PFSK-1 (cell line): ENCODE data around the gene JPH3.

Experiments used
- FOXP2 ChIP-seq: optimal IDR thresholded peaks from 2 replicates; pipeline ENCODE3; 2011; ENCODE audit warnings: borderline replicate concordance, control low read depth, inconsistent platforms; ENCODE audit not compliant: insufficient read depth; ENCODE audit errors: extremely low read length, extremely low read depth
- POLR2AphosphoS5 ChIP-seq: IDR thresholded peaks from 2 replicates; pipeline ENCODE4 v1.6.1; 2012; ENCODE audit warnings: low read depth, mild to moderate bottlenecking, control low read depth, low read length, moderate library complexity
- REST ChIP-seq, 2 experiments: IDR thresholded peaks; 2 replicates each; pipeline versions ENCODE4 v1.6.1 to v1.8.0; 2011 to 2012; ENCODE audit warnings: low read depth in 2 of 2, low read length in 2 of 2, control low read depth in 1 of 2, inconsistent platforms in 1 of 2, mild to moderate bottlenecking in 1 of 2, moderate library complexity in 1 of 2; ENCODE audit not compliant: insufficient read depth in 1 of 2
- SIN3A ChIP-seq: IDR thresholded peaks from 2 replicates; pipeline ENCODE4 v1.6.1; 2012; ENCODE audit warnings: mild to moderate bottlenecking, low read length, moderate library complexity, borderline replicate concordance; ENCODE audit not compliant: insufficient read depth
- TAF1 ChIP-seq: IDR thresholded peaks from 2 replicates; pipeline ENCODE4 v1.6.1; 2012; ENCODE audit warnings: low read length, control low read depth, borderline replicate concordance; ENCODE audit not compliant: insufficient read depth

Gene JPH3

DNA sequence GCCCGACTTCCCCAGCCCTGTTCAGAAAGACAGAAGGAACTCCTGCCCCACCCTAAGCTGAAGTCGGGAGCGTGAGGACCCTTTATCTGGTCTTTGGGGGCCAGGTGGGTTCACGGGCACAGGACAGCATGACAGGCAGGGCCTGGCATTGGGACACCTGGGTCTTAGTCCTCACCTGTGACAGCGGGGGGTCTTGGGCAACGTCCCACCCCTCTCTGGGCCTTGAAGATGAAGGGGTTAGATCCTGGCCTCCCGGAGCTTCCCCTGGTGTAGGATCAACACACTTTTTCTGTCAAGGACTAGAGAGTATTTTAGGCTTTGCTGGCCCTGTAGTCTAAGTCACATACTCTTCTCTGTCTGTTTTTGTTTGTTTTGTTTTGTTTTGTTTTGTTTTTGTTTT lies 65.1 kb downstream of the JPH3 start:
- no peak for TF ChIP-seq SIN3A
- no peak for TF ChIP-seq FOXP2
- TF ChIP-seq POLR2AphosphoS5: no peak
- no peak for TF ChIP-seq TAF1
- TF ChIP-seq REST (IDR thresholded peaks at IDR 0.05; ENCODE audit: insufficient read depth in 1 of 2, low read depth in 2 of 2, low read length in 2 of 2): no peak

DNA sequence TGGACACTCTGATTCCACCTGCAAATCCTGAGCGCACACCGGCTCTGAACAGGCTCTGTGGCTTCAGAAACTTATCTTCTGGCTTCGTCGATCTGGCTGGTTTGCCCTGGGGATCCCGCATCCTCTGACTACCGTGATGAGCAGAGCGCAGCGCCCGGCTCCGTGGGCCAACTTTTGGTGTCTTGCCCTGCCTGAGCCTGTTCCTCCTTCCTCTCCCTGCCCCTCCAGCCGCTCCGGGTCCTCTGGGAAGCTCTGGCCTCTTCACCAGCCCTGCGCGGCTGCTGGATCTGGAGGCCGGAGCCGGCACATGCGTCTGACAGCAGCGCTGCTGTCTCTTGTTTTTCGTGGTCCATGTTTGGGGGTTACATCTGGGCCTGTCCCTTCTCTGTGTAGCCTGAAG lies 65.6 kb downstream of the JPH3 start:
- TF ChIP-seq TAF1 (no peak), REST (IDR thresholded peaks at IDR 0.05; ENCODE audit: insufficient read depth in 1 of 2, low read depth in 2 of 2, low read length in 2 of 2) (no peak), FOXP2 (no peak), SIN3A (no peak), POLR2AphosphoS5 (no peak)

- TF ChIP-seq POLR2AphosphoS5 (no peak), FOXP2 (no peak), SIN3A (no peak), REST (IDR thresholded peaks at IDR 0.05; ENCODE audit: insufficient read depth in 1 of 2, low read depth in 2 of 2, low read length in 2 of 2) (no peak), TAF1 (no peak)
Observed at GRCh38 chr16:87669672-87670071, 67.4 kb downstream of the JPH3 start.

GRCh38 chr16:87671221-87671620 lies 68.9 kb downstream of the JPH3 start:
- no peak for TF ChIP-seq FOXP2
- no peak for TF ChIP-seq SIN3A
- TF ChIP-seq REST (IDR thresholded peaks at IDR 0.05; ENCODE audit: insufficient read depth in 1 of 2, low read depth in 2 of 2, low read length in 2 of 2): no peak
- no peak for TF ChIP-seq TAF1
- TF ChIP-seq POLR2AphosphoS5: no peak

- no peak for TF ChIP-seq SIN3A
- TF ChIP-seq POLR2AphosphoS5: no peak
- TF ChIP-seq REST (IDR thresholded peaks at IDR 0.05; ENCODE audit: insufficient read depth in 1 of 2, low read depth in 2 of 2, low read length in 2 of 2): no peak
- no peak for TF ChIP-seq TAF1
- no peak for TF ChIP-seq FOXP2
Observed at GRCh38 chr16:87671715-87672270, 69.5 kb downstream of the JPH3 start.
